K562 (cell line): ENCODE data around the gene SUSD3. TPM values are rescaled to one million over a fixed set of nuclear protein-coding genes. Genes with fewer than 3 reads are reported as not detected.

Experiments used
- ATAC-seq: fragments of 200-7000 bp; cut with Tn5 transposase; 3 replicates; pipeline ENCODE4 v1.9.1; 2020; ENCODE audit warnings: moderate library complexity
- BruUV-seq: library from RNA; stranded (reverse); fragments of 400-500 nt; replicated peaks from 2 replicates; lab custom pipeline; 2021; lab: Mats Ljungman, UMichigan
- CTCF ChIA-PET: fragments of 300-600 bp; formaldehyde crosslinking; extraction: SDS; loops from one replicate; lab custom pipeline; 2021; ENCODE audit warnings: low intra/inter-chr PET ratio; lab: Yijun Ruan, JAX
- POLR2A ChIA-PET: fragments of 300-600, 350-650 bp; sonication (Branson Sonifier 250); formaldehyde crosslinking; extraction: SDS; loops from one replicate; lab custom pipeline; 2021; ENCODE audit warnings: antibody characterized with exemption, inconsistent platforms; lab: Yijun Ruan, JAX
- DNase-seq, 4 experiments: peaks; one replicate each; pipeline versions ENCODE4 v3.0.0 to v3.0.0-alpha.2; 2011 to 2018; ENCODE audit warnings: low spot score in 3 of 4, mixed read lengths in 3 of 4; ENCODE audit errors: extremely low read depth in 1 of 4
- FAIRE-seq: peaks from 2 replicates; lab custom pipeline; 2011; peaks lifted over from hg19 to GRCh38; lab: Jason Lieb, UNC
- H2AFZ ChIP-seq: 2 replicates; pipeline ENCODE4 v1.6.0; 2011; ENCODE audit warnings: low read depth, low read length, control low read depth, inconsistent platforms
- H3K27ac ChIP-seq: fragments of 200-600 bp; 3 replicates; pipeline ENCODE4 v1.8.0; 2011; ENCODE audit warnings: low read depth, mild to moderate bottlenecking, control low read depth, inconsistent platforms, low read length, moderate library complexity, mixed read lengths; ENCODE audit errors: extremely low read depth
- H3K27me3 ChIP-seq, 2 experiments: fragments of 300-600 bp in 1 of 2; 2 replicates in 1 of 2; 3 replicates in 1 of 2; pipeline versions ENCODE4 v1.6.0 to v1.8.0; 2011; ENCODE audit warnings: inconsistent platforms in 2 of 2, low read length in 2 of 2, mild to moderate bottlenecking in 1 of 2, mixed read lengths in 1 of 2, moderate library complexity in 1 of 2; ENCODE audit not compliant: control insufficient read depth in 2 of 2, insufficient read depth in 2 of 2
- H3K36me3 ChIP-seq: fragments of 300-600 bp; 3 replicates; pipeline ENCODE4 v1.8.0; 2011; ENCODE audit warnings: mild to moderate bottlenecking, low read length, inconsistent platforms; ENCODE audit not compliant: control insufficient read depth, insufficient read depth
- H3K4me1 ChIP-seq, 2 experiments: fragments of 200-600 bp in 1 of 2; replicated peaks in 1 of 2; 2 replicates in 1 of 2; 3 replicates in 1 of 2; pipeline versions ENCODE4 v1.5.1 to v1.8.0; 2011; ENCODE audit warnings: inconsistent platforms in 2 of 2, low read length in 2 of 2, mild to moderate bottlenecking in 1 of 2, mixed read lengths in 1 of 2, moderate library complexity in 1 of 2; ENCODE audit not compliant: control insufficient read depth in 2 of 2, insufficient read depth in 2 of 2
- H3K4me2 ChIP-seq: 2 replicates; pipeline ENCODE4 v1.6.1; 2011; ENCODE audit warnings: low read length, control low read depth, inconsistent platforms, mixed read lengths; ENCODE audit not compliant: insufficient read depth
- H3K4me3 ChIP-seq: fragments of 200-600 bp; sonication (generic), shearing (Covaris generic); 2 replicates; pipeline ENCODE4 v1.5.1; 2016; ENCODE audit warnings: control low read depth, inconsistent platforms
- H3K79me2 ChIP-seq: fragments of 200-600 bp; 3 replicates; pipeline ENCODE4 v1.8.0; 2011; ENCODE audit warnings: low read length, inconsistent platforms; ENCODE audit not compliant: control insufficient read depth, insufficient read depth
- H3K9ac ChIP-seq, 2 experiments: 2 replicates each; pipeline versions ENCODE4 v1.6.0 to v1.6.1; 2011; ENCODE audit warnings: low read depth in 2 of 2, low read length in 2 of 2, control low read depth in 1 of 2, inconsistent platforms in 1 of 2, mild to moderate bottlenecking in 1 of 2, mixed read lengths in 1 of 2; ENCODE audit not compliant: insufficient read depth in 1 of 2
- H3K9me1 ChIP-seq: one replicate; pipeline ENCODE4 v1.6.0; 2011; ENCODE audit warnings: inconsistent platforms, mild to moderate bottlenecking, low read length, moderate library complexity; ENCODE audit not compliant: control insufficient read depth, insufficient read depth
- H3K9me3 ChIP-seq: replicated peaks from 2 replicates; pipeline ENCODE4 v1.5.1; 2011; ENCODE audit warnings: low read depth, low read length, inconsistent platforms; ENCODE audit not compliant: control insufficient read depth, insufficient read depth
- H4K20me1 ChIP-seq: replicated peaks from 2 replicates; pipeline ENCODE4 v1.6.1; 2011; ENCODE audit warnings: low read length, inconsistent platforms, mixed read lengths; ENCODE audit not compliant: control insufficient read depth, insufficient read depth
- BRCA1 ChIP-seq, 2 experiments: fragments of 450-650 bp in 1 of 2; sonication (generic) in 1 of 2; formaldehyde crosslinking in 1 of 2; IDR thresholded peaks; 2 replicates each; pipeline versions ENCODE4 v1.5.0 to v1.6.1; 2017 to 2020; ENCODE audit warnings: mild to moderate bottlenecking in 1 of 2, missing genetic modification reagents in 1 of 2
- CCNT2 ChIP-seq: IDR thresholded peaks from 2 replicates; pipeline ENCODE4 v1.6.1; 2011; ENCODE audit warnings: borderline replicate concordance, low read depth, mild to moderate bottlenecking, moderate library complexity, mixed read lengths, low read length; ENCODE audit not compliant: insufficient read length; ENCODE audit errors: extremely low read depth
- DACH1 ChIP-seq: fragments of 450-650 bp; IDR thresholded peaks from 2 replicates; pipeline ENCODE4 v1.6.1; 2018; ENCODE audit not compliant: partially characterized antibody
- DIDO1 ChIP-seq: fragments of 450-650 bp; IDR thresholded peaks from 2 replicates; pipeline ENCODE4 v1.6.1; 2016; ENCODE audit warnings: low read depth, missing biosample characterization, missing genetic modification characterization
- E2F5 ChIP-seq: sonication (generic); formaldehyde crosslinking; IDR thresholded peaks from 2 replicates; pipeline ENCODE4 v1.8.0; 2022; ENCODE audit warnings: mild to moderate bottlenecking, missing genetic modification reagents
- GABPA ChIP-seq: fragments of 200-800 bp; sonication (Bioruptor generic); conservative IDR thresholded peaks from 2 replicates; pipeline ENCODE4 v1.6.1; 2016; ENCODE audit warnings: low read depth, missing genetic modification characterization, missing compliant biosample characterization
- HDAC8 ChIP-seq: fragments of 450-650 bp; IDR thresholded peaks from 2 replicates; pipeline ENCODE4 v1.6.1; 2016; ENCODE audit warnings: mild to moderate bottlenecking, missing genetic modification characterization, moderate library complexity, missing compliant biosample characterization
- HNRNPH1 ChIP-seq: fragments of 200-400 bp; formaldehyde crosslinking; optimal IDR thresholded peaks from 2 replicates; pipeline ENCODE3; 2017; ENCODE audit warnings: low read depth, mild to moderate bottlenecking, low read length, moderate library complexity
- MCM2 ChIP-seq: fragments of 450-650 bp; IDR thresholded peaks from 2 replicates; pipeline ENCODE4 v1.6.1; 2017; ENCODE audit warnings: low read depth, mild to moderate bottlenecking
- NR4A1 ChIP-seq, 2 experiments: fragments of 250-450 bp in 1 of 2; fragments of 450-650 bp in 1 of 2; sonication (Bioruptor Pico) in 1 of 2; IDR thresholded peaks; 2 replicates each; pipeline versions ENCODE4 v1.4.0 to v1.6.1; 2016 to 2020; ENCODE audit warnings: mild to moderate bottlenecking in 2 of 2, missing compliant biosample characterization in 1 of 2, missing genetic modification characterization in 1 of 2, moderate library complexity in 1 of 2
- POLR2B ChIP-seq: fragments of 450-650 bp; IDR thresholded peaks from 2 replicates; pipeline ENCODE4 v1.6.1; 2018; ENCODE audit warnings: low read depth; ENCODE audit not compliant: partially characterized antibody
- USF2 ChIP-seq: sonication (generic); formaldehyde crosslinking; IDR thresholded peaks from 2 replicates; pipeline ENCODE4 v1.5.0; 2020; ENCODE audit warnings: missing genetic modification reagents
- ZFX ChIP-seq: sonication (generic); formaldehyde crosslinking; IDR thresholded peaks from 2 replicates; pipeline ENCODE4 v1.8.0; 2022; ENCODE audit warnings: mild to moderate bottlenecking, missing genetic modification reagents, moderate library complexity
- ZNF408 ChIP-seq: fragments of 250-450 bp; sonication (Bioruptor Pico); IDR thresholded peaks from 2 replicates; pipeline ENCODE4 v1.4.0; 2020; ENCODE audit warnings: low read depth, mild to moderate bottlenecking, moderate library complexity
- ZNF41 ChIP-seq: fragments of 250-450 bp; sonication (Bioruptor Pico); conservative IDR thresholded peaks from 2 replicates; pipeline ENCODE4 v1.4.0; 2020; ENCODE audit warnings: mild to moderate bottlenecking
- WGBS: fragments of 100-300 bp; shearing (Covaris generic); methylation state at CpG from one replicate; pipeline ENCODE4 v1.1.6; 2016; ENCODE audit warnings: low coverage, mixed read lengths; ENCODE audit not compliant: insufficient coverage; ENCODE audit errors: missing lambda C conversion rate; 5-methylcytosine and 5-hydroxymethylcytosine counted together
- in situ Hi-C: fragments of 300-500 bp; cut with MboI; formaldehyde crosslinking; loops from 4 replicates; pipeline ENCODE4 v1.15.0; 2018; ENCODE audit warnings: inconsistent platforms, mixed read lengths
- intact Hi-C: fragments of 100-400 bp; cut with micrococcal nuclease; formaldehyde crosslinking; loops from 2 replicates; pipeline ENCODE4 v1.14.2; 2022
- polyA plus RNA-seq, 8 experiments: library from polyadenylated mRNA; depleted of rRNA in 4 of 8; stranded (reverse) in 5 of 8; unstranded in 3 of 8; fragments of >200 nt; fragmentation: Nextera tagmentation in 2 of 8; fragmentation: Illumina TruSeq in 1 of 8; extraction: Ambion mirVana in 2 of 8; extraction: Trizol in 1 of 8; gene quantifications; 2 replicates each; pipeline versions ENCODE4 v1.2.1 to v1.2.3, GENCODE V29; 2011 to 2014; ENCODE audit warnings: inconsistent platforms in 1 of 8, missing spikeins in 1 of 8
- total RNA-seq, 7 experiments: library from RNA; depleted of rRNA in 6 of 7; stranded (reverse); fragments of >200 nt in 6 of 7; fragmentation: Illumina TruSeq in 2 of 7; extraction: Trizol in 2 of 7; gene quantifications; 2 replicates each; pipeline versions ENCODE4 v1.2.1 to v1.2.3, GENCODE V29; 2011 to 2021; ENCODE audit warnings: low replicate concordance in 1 of 7
- TF ChIP-seq, protein P1 (sequence below): fragments of 450-650 bp; IDR thresholded peaks from 2 replicates; pipeline ENCODE4 v1.7.0; 2016; ENCODE audit warnings: borderline replicate concordance

Gene SUSD3
- total and polyA plus RNA-seq, 9 of the 15 experiments (the other 6 are each of a cell fraction or from before 2014, with no cell fraction given): 1.3 to 21.7 (median 11.4) TPM

- TF ChIP-seq NR4A1 (CRISPR knock-in tag; IDR thresholded peaks at IDR 0.05) (no peak), NR4A1 (tag; IDR thresholded peaks at IDR 0.05) (0 out of 2 replicates have a peak, but pooled peaks have one; percentile 20)
These were observed 75.1 kb downstream of the SUSD3 start (continued) for GRCh38 chr9:93133681-93134014.

GRCh38 chr9:93134015-93134739 lies 75.7 kb downstream of the SUSD3 start, which contains the start of gene NINJ1:
Gene NINJ1, minus strand, starts transcription at chr9:93134251. Its CDS starts 34 bp downstream, at chr9:93134217.
- no peaks in the 10 kb centered on the region for H3K36me3 ChIP-seq
- H3K9ac ChIP-seq: peak within 1 kb of the TSS; percentile 66 to 96
- no TSS peak for BruUV-seq
- peak; percentile 94 for ATAC-seq
- peaks cover 0 to 14% of the 10 kb centered on the region in 2 experiments; a peak in 2 of 5 replicates for H3K27me3 ChIP-seq
- no peaks in the 10 kb centered on the region for H3K9me3 ChIP-seq
- WGBS: 3% methylated on average over 53 of the region's 78 CpGs
- no peaks in the 10 kb centered on the region for H3K9me1 ChIP-seq
- no peaks in the 10 kb centered on the region for H4K20me1 ChIP-seq
- ChIA-PET POLR2A (interaction anchor here (0.6 to 1.6 kb wide), 7 partner anchors 8 to 133 kb away, joined by 3 to 5 read pairs (median 4); no protein-coding TSS in a partner anchor), CTCF (no interaction called here)
- H3K4me1 ChIP-seq: peaks cover 16 to 55% of the 10 kb centered on the region in 2 experiments
- peak; percentile 76 to 95 (median 92) for DNase-seq
- peak within 1 kb of the TSS; percentile 67 for H3K4me3 ChIP-seq
- FAIRE-seq: peak; percentile 49
- intact Hi-C loops (no loop called here), in situ Hi-C loops (no loop called here)
- H3K27ac ChIP-seq: peak within 1 kb of the TSS; percentile 75; the same call in 2 of the 3 replicates
- no peaks in the 10 kb centered on the region; the same call in 2 of the 3 replicates for H3K79me2 ChIP-seq
- peak within 1 kb of the TSS; percentile 91 for H2AFZ ChIP-seq
- H3K4me2 ChIP-seq: peak within 1 kb of the TSS; percentile 73
- TF ChIP-seq ZFX (peak; percentile 94), CCNT2 (peak; percentile 74), POLR2B (peak; percentile 52), HDAC8 (no peak), ZNF41 (CRISPR knock-in tag) (no peak), DIDO1 (tag) (no peak), DACH1 (no peak), BRCA1 (IDR thresholded peaks at IDR 0.05) (no peak), BRCA1 (CRISPR knock-in tag; IDR thresholded peaks at IDR 0.05) (no peak), MCM2 (no peak), ZNF408 (no peak), E2F5 (CRISPR knock-in tag) (no peak), HNRNPH1 (no peak), GABPA (tag) (no peak), USF2 (CRISPR knock-in tag) (no peak)
- TF ChIP-seq, protein P1, sequence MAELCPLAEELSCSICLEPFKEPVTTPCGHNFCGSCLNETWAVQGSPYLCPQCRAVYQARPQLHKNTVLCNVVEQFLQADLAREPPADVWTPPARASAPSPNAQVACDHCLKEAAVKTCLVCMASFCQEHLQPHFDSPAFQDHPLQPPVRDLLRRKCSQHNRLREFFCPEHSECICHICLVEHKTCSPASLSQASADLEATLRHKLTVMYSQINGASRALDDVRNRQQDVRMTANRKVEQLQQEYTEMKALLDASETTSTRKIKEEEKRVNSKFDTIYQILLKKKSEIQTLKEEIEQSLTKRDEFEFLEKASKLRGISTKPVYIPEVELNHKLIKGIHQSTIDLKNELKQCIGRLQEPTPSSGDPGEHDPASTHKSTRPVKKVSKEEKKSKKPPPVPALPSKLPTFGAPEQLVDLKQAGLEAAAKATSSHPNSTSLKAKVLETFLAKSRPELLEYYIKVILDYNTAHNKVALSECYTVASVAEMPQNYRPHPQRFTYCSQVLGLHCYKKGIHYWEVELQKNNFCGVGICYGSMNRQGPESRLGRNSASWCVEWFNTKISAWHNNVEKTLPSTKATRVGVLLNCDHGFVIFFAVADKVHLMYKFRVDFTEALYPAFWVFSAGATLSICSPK: no peak
